NOMO-1 treated with DMSO at 0.1 percent for 48 hours (cell line): ENCODE results near the gene NGF.

Experiments used
- DNase-seq: peaks from one replicate; lab custom pipeline; 2025; ENCODE audit not compliant: unreplicated experiment; lab: John Stamatoyannopoulos, UW

Gene NGF

DNA sequence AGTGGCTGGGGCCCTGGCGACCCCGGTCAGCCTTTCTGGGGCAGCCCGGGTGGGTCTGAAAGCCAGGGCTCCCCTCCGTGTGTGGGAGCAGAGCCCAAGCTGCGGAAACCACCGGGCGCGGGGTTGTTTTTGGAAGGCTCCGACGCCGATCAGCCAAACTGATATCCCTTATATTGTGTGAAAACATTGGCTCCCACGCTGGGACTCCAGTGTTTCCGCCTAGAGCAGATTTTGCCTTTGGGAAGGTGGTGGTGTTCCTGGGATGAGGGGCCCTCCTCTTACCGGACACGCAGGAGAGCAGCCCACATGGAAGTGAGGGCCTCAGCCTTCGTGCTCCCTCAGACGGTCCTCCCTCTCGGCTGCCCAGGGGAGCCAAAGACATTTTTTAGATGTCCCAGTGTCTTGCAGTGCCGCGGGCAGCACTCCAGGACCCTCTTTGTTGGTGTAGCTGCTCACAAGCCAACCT lies 54.3 kb downstream of the NGF start:
- no peak for DNase-seq

DNA sequence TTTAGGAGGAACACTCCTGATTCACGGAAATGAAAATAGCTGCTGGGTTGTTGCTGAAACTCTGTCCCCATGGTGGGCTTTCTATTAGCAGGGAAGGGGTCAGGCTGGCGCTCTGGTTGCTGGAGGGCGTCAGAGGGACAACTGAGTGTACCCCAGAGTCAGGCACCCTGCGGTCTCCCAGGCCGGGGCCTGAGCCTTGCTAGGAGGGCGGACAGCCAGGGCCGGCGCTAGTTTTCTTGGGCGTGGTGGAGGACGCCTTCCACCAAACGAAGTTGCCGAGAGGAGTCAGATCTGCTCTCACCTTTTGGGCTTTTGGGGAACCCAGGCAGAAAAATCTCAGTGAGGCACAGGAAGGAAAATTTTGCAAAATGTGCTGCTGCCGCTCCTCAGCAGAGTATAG lies 54.8 kb downstream of the NGF start:
- DNase-seq, result no peak

DNA sequence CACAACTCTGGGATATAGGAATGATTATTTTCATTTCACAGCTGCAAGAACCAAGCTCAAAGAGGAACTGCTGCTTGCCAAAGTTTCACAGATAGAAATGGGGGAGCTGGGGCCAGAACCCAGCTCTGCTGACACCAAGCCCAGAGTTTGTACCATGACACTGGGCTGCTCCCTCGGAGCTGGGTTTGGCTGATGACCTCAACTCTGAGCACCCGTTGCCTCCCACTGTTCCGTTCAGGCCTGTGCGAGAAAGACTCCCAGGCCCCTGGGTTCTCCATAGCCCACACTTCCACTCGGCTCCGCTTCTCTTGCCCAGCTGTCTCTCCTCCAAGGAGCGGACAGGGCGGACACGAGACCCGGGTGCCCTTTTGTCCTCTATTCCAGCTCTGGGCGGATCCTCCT lies 55.2 kb downstream of the NGF start:
- no peak for DNase-seq

DNA sequence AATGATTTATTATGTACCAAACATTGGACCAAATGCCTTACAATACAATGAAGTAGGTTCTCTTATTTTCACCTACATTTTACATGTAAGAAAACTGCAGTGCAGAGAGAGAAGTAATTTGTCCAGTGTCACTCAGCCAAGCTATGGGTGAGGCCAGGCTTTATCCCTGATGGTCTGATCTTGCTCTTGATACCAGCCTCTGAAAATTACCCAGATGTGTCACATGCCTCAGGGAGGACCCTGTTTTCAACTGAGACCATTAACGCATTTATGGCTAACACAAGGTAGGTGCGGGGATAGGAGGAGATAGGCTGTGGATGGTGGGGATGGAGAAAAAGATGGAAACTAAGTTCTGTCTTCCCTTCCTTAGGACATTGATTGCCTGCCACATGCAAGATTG lies 56.9 kb downstream of the NGF start:
- DNase-seq, result no peak

DNA sequence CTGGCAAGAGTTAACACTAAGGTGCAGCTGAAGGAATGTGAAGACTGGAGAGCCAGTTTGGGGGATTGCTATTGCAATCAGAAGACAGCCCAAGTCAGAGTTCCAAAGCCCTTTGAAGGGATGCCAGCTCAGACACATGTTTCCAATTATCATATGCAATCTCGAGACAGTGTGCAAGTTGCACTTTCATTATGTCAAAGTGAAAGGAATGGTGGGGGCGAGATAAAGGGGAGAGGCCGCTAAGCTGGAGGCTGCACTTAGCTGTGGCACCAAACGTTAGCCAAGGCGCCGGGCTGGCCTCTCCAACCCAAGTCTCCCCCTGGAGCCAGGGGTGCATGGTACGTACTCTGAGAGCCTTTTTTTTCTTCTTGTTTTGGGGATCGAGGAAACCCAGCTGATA lies 58.0 kb downstream of the NGF start:
- no peak for DNase-seq

DNA sequence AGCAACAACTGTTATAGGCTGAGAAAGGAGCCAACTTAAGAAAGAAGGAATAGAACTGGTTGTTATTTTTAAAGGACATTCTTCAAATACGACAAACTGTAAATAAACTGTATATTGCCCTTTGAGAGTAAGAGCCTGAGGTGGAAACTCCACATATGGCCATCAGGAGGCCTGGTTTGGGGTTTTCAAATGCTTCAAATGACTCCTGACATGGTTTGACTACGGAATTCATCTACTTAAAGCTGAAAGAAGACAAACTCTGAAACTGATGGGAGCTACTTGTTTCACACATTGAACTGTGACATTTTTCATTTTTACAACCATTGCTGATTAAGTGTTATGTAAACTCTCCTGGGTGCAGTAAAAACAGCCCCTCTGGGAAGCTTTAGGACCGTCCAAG lies 59.8 kb downstream of the NGF start:
- DNase-seq, result no peak

DNA sequence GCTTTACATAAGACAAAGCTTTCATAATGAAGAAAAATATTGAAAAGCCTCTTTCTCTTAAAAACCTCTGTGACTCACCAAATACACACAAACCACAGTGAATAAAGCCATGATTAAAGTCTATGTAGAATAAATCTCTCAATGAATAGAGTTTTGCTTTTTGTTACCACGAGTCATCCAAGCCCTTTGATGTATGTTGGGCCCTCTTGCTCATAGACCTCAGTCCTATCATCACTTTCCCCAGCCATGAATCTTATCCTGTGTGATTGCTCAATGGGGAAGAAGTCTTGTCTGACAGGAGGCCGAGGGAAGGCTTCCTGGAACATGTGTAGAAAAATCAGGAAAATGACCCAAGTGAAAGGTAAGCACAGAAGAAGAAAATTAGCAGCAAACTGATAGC lies 60.8 kb downstream of the NGF start:
- DNase-seq, result no peak

DNA sequence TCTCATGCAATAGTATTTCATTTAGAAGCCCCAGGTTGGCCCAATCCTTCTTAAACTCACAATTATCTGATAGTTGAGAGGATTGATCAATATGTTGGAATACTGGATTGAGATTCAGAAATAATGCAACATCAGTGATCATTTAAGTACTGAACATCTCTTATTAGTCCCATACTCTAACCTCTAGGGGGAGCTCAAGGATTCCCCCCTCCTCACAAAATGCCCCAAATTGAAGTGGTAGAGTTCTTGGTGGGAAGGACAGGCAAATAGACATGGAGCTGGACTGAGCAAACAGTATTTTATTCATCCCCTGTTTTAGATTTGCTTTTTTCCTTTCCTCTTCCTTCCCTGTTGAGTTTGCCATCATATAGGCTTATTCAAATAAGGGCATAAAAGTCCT lies 62.8 kb downstream of the NGF start:
- no peak for DNase-seq

DNA sequence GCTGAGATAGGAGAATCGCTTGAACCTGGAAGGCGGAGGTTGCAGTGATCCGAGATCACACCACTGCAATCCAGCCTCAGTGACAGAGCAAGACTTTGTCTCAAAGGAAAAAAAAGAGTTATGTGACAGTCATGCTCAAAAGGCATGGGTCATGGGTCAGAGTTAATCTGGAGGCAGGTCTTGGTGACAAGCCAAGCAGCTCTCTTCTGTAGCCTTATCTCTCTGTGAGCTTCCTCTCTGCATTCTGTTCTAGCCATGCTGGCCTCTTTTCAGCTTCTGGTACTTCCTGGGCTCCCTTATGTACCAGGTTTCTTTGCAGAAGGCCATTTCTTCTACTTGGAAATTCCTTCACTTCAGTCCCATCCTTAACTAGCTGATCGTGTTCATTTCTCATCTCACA lies 63.6 kb downstream of the NGF start:
- DNase-seq, result no peak

DNA sequence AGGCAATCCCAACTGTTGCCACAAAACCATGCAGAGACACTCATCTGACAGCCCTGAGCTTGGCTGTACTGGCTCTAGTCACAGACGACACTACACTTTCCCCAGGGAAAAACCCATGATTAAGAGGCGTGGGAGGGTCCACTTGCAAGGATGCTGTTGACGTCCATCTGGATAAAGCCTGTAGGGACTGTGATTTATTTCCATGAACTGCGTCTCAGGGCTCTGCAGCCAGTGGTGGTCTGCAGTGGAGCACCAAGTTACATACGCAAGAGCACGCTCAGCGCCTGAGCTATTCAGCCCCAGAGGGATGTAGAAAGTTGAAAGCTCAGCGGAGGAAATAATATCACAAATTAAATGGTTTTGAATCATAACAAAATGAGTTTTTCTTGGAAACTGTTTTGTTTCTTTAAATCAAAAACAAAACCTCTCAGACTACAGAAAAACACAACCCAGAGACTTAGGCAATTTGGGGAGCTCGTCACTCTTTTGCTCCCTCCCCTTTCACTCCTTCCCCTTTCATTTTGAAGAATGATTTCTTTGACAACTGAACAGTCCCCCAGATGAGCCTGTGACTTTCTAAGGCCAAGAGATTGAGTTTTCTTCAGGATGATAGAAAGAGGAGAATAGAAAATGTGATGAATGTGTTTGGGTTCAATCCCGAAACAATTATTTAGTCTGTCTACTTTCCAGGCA lies 71.2 kb downstream of the NGF start:
- no peak for DNase-seq

DNA sequence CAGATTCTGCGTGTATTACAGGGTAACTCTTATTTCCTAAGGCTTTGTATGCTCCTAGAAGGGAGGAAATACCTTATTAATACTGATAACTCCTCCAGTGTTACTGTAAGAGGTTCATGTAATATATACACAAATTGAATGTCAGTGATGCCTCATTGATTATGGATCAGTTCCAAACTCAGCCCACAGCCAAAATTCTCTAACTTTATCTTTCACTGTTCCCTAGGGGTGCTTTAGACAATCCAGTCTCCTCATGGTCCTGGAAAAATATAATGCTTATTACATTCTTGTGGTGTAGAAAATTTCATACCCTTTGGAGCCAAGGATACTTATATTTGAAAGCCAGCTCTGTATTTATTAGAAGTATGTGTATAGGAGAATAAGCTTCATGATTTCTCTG lies 73.0 kb downstream of the NGF start:
- no peak for DNase-seq

DNA sequence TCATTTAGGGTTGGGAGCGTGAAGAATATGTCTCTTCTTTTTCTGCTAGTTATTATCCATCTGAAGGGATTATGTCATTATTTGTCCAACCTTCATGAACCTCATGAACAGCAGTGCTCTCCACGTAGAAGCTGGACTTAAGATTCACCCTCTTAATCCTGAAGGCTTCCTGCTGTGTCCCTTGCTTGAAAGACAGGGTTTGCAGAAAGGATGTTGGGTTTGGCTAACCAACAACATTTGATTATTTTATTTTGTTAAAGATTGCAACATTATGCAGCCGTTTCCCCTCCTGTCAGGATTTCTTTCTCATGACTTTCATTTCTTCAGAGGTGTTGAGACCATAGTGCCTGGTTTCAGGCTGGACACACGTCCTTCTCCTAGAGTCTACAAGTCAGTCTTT lies 75.2 kb downstream of the NGF start:
- no peak for DNase-seq

DNA sequence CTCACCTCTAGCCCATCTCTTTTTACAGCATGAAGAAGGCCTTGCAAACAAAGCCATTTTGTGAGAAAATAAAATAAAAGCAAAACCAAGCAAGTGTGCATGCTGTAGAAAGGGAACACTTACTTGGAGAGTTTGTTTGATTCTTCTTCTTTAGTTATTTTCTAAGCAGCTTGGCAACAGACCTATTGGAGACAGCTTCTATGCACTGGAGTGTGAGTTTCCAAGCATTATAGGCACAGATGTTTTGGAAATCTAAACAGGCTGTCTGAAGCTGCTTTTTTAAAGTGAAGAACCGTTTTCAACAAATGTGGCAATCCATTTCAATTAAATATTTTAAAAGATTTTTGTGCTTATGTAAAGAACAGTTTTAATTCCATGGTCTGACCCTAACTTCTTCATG lies 76.6 kb downstream of the NGF start:
- no peak for DNase-seq

DNA sequence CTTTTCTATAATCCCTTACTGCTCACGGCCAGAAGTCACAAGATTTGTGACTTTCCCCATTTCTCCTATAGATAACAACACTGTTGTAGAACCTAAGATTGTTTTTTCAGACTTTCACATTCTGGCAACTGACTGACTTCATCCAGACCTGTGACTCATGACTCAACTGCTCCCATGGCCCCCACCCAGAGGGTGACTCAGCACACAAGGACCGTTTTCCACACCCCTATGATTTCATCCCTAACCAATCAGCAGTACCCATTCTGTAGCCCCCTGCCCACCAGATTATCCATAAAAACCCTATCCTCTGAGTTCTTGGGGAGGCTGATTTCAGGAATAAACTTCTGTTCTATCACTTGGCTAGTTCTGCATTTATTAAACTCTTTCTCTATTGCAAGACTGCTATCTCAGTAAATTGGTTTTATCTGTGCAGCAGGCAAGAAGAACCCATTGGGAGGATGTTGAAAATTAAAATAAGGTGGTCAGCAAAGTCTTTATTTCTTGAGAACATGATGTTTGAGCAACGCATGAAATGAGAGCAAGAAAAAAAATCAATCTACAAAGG lies 79.7 kb downstream of the NGF start:
- DNase-seq, result no peak

DNA sequence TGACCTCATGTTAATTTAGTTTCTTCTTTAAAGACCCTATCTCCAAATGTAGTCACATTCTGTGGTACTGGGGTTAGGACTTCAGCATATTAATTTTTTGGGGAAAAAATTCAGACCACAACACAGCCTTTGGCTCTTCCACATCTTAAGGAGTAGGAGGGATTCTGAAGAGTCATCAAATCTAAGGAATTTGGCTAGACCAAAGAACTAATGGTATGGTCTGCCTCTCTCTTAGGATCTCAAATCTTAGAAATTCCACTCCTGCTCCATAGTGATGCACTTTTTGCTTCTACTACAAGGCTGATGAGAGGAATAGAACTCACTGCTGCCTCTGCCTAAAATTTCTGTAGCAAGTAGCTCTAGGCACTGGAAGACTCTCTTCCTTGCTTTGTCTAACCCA lies 80.5 kb downstream of the NGF start:
- DNase-seq, result no peak

DNA sequence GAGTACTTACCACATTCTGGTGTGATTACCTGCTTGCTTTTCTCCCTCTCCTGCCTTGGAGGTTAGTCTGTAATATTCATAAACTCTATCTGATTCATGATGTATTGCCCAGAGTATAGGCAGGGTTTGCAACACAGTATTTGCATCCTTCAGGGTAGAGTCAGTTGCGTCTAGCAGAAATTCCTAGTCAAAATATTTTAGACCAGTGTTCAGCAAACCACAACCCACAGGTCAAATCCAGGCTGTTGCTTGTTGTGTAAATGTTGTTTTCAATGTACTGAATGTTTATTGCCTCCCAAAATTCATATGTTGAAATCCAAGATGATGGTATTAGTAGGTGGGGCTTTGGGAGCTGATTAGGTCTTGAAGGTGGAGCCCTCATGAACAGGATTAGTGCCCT lies 82.9 kb downstream of the NGF start:
- DNase-seq, result no peak

DNA sequence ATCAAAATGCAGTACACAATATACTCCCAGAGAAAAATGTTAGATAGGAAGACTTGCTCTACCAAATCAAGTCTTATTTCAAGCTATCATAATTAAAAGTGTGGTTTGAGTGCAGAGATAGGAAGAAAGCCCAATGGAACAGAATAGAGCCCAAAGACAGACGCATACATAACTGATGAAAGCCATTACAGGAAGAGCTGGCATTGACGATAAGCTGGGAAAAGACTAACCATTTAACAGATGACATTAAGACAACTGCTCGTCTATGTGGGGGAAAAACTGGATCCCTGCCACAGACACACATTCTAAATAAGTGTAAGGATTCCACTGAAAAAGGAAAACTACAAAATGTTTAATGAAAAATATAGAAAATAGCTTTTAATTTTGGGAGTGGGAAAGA lies 85.5 kb downstream of the NGF start:
- DNase-seq, result no peak

DNA sequence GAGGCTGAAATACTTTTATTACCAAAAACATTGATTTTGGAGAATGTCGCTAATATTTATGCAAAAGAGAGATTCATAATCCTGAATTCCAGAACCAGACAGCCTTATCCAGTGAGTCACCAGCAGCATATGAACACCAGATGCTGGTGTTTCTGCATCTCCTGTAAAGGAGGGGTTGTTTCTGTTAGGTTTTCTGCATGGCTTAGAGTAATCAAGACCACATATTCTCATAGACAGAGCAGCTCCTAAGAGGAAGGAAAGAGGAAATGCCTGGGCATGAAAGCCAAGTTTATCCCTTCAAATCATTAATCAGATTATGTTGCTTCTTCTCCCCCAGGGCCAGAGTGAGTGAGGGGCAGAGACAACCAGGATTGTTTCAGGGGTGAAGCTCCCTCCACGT lies 86.2 kb downstream of the NGF start:
- DNase-seq, result no peak

DNA sequence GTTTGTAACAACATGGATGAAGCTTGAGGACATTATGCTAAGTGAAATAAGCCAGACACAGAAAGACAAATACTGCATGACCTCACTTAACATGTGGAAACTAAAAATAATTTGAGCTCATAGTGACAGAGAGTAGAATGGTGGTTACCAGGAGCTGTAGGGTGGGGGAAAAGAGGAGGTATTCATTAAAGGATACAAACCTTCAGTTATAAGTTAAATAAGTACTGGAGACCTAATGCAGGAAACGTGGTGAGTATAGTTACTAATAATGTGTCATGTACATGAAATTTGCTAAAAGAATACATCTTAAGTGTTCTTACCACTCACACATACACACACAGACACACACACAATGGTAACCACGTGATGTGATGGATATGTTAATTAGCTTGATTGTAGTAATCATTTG lies 86.7 kb downstream of the NGF start:
- DNase-seq, result no peak

DNA sequence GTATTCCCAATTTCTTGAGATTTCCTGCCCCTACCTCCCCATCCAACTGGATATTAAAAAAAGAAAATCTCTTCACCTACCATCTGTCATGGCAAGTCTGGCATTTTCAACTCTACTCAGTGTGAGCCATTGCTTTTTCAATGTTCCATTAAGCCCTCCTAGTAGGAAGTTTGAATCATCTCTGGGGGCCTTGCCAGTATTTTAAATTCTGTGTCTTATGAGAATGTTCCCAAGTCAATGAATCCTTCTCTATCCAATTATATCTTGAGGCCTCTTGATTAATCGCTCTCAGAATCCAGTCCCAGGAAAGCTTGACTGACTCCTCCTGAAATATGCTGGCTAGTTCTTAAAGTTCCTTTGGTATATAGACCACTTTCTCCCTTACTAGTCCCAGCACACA lies 91.5 kb downstream of the NGF start:
- DNase-seq, result no peak

DNA sequence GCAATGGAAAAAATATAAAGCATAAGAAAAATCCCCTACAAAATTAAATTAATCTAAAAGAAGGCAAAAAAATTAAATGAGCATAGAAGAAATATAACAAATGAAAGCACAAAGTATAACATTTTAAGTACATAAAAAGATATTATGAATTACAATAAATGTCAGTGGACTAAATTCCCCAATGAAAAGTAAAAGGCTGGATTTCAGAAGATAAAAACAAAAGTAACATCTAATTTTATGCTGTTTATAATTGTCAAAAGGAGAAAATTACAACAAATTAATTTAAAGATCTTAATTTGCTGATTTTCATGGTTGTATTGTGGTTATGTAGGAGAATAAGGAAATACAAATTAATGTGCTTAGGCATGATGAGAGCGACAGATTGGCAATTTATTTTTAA lies 92.8 kb downstream of the NGF start:
- no peak for DNase-seq

DNA sequence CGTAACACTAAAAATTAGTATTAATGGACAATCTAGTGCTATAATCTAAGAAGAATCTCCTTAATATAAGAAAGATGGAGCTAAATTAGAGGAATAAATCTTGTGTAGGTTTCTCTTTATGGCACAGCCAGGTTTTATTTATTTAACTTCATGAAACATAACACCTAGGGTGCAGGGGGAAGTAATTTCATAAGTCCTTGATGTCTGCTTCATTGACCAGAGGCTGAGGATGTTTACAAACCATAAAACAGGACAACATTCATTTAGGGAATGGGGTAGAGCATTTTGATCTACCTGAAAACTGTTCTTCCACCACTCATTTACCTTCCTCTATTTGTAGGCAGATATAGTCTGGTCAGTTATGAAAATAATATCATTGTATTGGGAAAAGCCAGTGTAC lies 95.5 kb downstream of the NGF start:
- no peak for DNase-seq

DNA sequence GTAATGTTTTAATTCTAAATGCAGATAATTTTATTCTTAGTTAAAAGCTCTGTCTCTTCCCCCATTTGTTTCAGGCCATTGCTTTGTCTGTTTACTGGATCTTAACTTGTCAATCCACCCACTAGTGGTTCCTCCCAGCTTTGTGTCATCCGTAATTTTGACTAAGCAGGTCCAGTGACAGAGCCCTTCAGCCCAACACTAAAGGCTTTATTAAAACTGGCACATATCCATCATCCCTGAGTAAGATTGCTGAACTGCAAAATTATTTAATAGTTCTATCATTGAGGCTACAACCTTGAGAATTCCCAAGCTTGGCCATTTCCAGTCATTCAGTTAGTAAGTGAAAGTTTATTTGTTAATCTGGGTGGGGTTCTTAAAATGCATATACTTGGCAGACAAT lies 96.7 kb downstream of the NGF start:
- no peak for DNase-seq
